Measurements from ENCODE around the gene ROR2. TPM values are rescaled to one million over a fixed set of nuclear protein-coding genes. Genes with fewer than 3 reads are reported as not detected.
"Not testable (repeated sequence)": the region's sequence is repeated elsewhere in the genome, so short reads cannot be mapped to it uniquely, and the experiment has no call there.

ROR2 gene
- total and polyA plus RNA-seq, 5 donors from 2014 or later = 0.12 TPM; not detected in 4

DNA sequence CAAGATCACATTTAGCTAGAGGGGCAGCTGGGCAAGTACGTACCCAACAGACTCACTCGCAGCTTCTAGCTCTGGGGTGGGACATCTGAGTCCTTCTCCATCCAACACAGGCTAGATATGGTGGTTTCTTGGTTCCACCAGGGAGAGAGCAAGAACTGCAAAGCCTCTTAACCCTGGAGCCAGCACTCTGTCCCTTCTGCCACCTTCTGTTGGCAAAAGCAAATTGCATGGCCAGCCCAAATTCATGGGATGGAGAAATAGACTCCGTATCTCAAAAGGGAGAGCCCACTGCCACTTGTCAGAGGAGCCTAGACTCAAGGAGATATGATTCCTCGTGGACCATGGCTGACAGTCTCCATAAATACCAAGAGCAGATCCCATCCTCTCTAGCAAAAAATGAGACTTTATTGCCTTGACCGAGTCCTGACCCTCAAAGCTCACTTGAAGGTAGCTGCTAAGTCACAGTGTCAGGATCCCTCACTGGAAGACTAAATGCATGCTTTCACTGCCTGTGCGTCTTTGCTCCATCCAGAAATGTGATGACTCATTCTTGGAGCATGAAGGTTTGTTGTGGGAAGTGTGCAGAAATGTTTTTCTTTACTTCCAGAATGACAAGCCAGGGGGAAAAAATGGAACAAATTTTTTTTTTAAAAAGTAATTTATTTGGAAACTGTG lies 28.8 kb upstream of the ROR2 start:
- Mint-ChIP-seq H3K4me3 (no peak overlapping the region), H3K27me3 (peaks cover 12% of the 10 kb centered on the region), H3K36me3 (no peaks in the 10 kb centered on the region), H3K4me1 (no peaks in the 10 kb centered on the region), H3K27ac (no peak overlapping the region), H3K9me3 (peaks cover 0 to 5% (median 3%) of the 10 kb centered on the region in 7 donors)
- ATAC-seq (ENCODE audit: low read depth in 2 of 2) = no peak
- Histone ChIP-seq H3K4me3 (ENCODE audit: low read depth, low read length) (no peak overlapping the region), H3K4me1 (ENCODE audit: control insufficient read depth, insufficient read depth, low read length, poor library complexity, severe bottlenecking) (no peaks in the 10 kb centered on the region), H3K27me3 (ENCODE audit: control insufficient read depth, insufficient read depth, low read length) (no peaks in the 10 kb centered on the region), H3K36me3 (ENCODE audit: control insufficient read depth, insufficient read depth, low read length) (no peaks in the 10 kb centered on the region), H3K9me3 (ENCODE audit: control insufficient read depth in 2 of 2, low read length in 2 of 2) (no peaks in the 10 kb centered on the region), H3K27ac (ENCODE audit: insufficient read depth, low read length, poor library complexity, severe bottlenecking) (no peak overlapping the region)
- DNase-seq = peak in 1 of 3 donors; percentile 3

DNA sequence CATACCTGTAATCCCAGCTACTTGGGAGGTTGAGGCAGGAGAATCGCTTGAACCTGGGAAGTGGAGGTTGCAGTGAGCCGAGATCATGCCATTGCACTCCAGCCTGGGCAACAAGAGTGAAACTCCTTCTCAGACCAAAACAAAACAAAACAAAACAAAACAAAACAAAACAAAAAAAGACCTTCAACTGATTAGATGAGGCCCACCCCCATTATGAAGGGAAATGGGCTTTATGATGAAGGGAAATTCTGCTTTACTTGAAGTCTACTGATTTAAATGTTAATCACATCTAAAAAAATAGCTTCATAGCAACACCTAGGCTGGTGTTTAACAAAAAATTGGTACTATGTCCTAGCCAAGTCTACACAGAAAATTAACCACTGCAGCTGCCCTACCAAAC lies 25.2 kb upstream of the ROR2 start:
- H3K4me1 Mint-ChIP-seq; H3K9me3 Mint-ChIP-seq; H3K36me3 Mint-ChIP-seq; DNase-seq; H3K36me3 ChIP-seq (ENCODE audit: control insufficient read depth, insufficient read depth, low read length); H3K27ac ChIP-seq (ENCODE audit: insufficient read depth, low read length, poor library complexity, severe bottlenecking); H3K9me3 ChIP-seq (ENCODE audit: control insufficient read depth in 2 of 2, low read length in 2 of 2); H3K4me3 Mint-ChIP-seq; H3K27ac Mint-ChIP-seq; H3K4me1 ChIP-seq (ENCODE audit: control insufficient read depth, insufficient read depth, low read length, poor library complexity, severe bottlenecking); H3K27me3 ChIP-seq (ENCODE audit: control insufficient read depth, insufficient read depth, low read length); H3K27me3 Mint-ChIP-seq; ATAC-seq (ENCODE audit: low read depth in 2 of 2); H3K4me3 ChIP-seq (ENCODE audit: low read depth, low read length): not testable (repeated sequence)

DNA sequence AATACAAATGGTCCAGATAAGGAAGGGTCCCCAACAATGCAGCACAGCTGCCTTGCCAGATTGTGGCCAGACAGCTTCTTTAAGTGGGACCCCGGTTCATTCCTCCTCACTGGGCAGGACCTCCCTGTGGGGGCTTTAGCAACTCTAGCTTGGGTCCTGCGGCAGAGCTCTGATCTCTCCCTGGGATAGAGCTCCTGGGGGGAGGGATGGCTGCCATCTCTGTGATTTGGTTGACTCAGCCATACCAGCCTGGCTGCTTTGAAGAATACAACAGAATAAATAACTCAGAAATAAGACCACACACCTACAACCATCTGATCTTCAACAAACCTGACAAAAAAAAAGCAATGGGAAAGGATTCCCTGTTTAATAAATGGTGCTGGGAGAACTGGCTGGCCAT lies 22.7 kb upstream of the ROR2 start:
- H3K27me3 ChIP-seq (ENCODE audit: control insufficient read depth, insufficient read depth, low read length) = peaks cover 2% of the 10 kb centered on the region
- H3K4me3 ChIP-seq (ENCODE audit: low read depth, low read length) = no peak overlapping the region
- peaks cover 0 to 2% (median 0%) of the 10 kb centered on the region in 7 donors for H3K9me3 Mint-ChIP-seq
- H3K4me1 ChIP-seq (ENCODE audit: control insufficient read depth, insufficient read depth, low read length, poor library complexity, severe bottlenecking) = no peaks in the 10 kb centered on the region
- peaks cover 14% of the 10 kb centered on the region for H3K27me3 Mint-ChIP-seq
- H3K27ac Mint-ChIP-seq = no peak overlapping the region
- ATAC-seq (ENCODE audit: low read depth in 2 of 2) = no peak
- H3K4me1 Mint-ChIP-seq = no peaks in the 10 kb centered on the region
- no peak overlapping the region for H3K27ac ChIP-seq (ENCODE audit: insufficient read depth, low read length, poor library complexity, severe bottlenecking)
- no peak for DNase-seq
- H3K9me3 ChIP-seq (ENCODE audit: control insufficient read depth in 2 of 2, low read length in 2 of 2) = no peaks in the 10 kb centered on the region
- H3K4me3 Mint-ChIP-seq = no peak overlapping the region
- no peaks in the 10 kb centered on the region for H3K36me3 ChIP-seq (ENCODE audit: control insufficient read depth, insufficient read depth, low read length)
- no peaks in the 10 kb centered on the region for H3K36me3 Mint-ChIP-seq

DNA sequence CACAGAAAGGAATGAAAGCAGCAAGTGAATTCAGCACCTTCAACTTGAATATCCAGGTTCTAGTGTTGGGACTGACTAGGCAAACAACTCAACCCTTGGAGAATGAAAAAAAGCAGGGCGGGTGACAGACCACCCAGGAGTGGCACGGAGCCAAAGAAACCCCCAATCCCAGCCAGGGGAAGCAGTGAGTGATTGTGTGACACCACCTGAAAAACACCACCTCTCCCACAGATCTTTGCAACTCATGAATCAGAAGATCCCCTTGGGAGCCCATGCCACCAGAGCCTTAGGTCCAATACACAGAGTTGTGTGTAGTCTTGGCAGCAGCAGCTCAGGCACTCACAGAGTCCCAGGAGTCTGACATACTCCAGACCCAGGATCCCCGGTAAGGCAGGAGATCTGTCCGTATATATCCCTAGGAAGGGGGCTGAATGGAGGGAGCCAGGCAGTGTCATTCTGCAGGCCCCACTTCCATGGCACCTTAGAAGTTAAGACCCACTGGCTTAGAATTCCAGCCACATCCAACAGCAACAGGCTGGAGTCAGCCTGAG lies 22.1 kb upstream of the ROR2 start:
- Histone ChIP-seq H3K4me3 (ENCODE audit: low read depth, low read length) (no peak overlapping the region), H3K27ac (ENCODE audit: insufficient read depth, low read length, poor library complexity, severe bottlenecking) (no peak overlapping the region), H3K27me3 (ENCODE audit: control insufficient read depth, insufficient read depth, low read length) (peaks cover 6% of the 10 kb centered on the region), H3K36me3 (ENCODE audit: control insufficient read depth, insufficient read depth, low read length) (no peaks in the 10 kb centered on the region), H3K9me3 (ENCODE audit: control insufficient read depth in 2 of 2, low read length in 2 of 2) (no peaks in the 10 kb centered on the region), H3K4me1 (ENCODE audit: control insufficient read depth, insufficient read depth, low read length, poor library complexity, severe bottlenecking) (no peaks in the 10 kb centered on the region)
- Mint-ChIP-seq H3K4me1 (no peaks in the 10 kb centered on the region), H3K9me3 (peaks cover 0 to 2% (median 0%) of the 10 kb centered on the region in 7 donors), H3K36me3 (no peaks in the 10 kb centered on the region), H3K27me3 (peaks cover 16% of the 10 kb centered on the region), H3K27ac (no peak overlapping the region), H3K4me3 (no peak overlapping the region)
- DNase-seq = no peak
- ATAC-seq (ENCODE audit: low read depth in 2 of 2) = no peak

DNA sequence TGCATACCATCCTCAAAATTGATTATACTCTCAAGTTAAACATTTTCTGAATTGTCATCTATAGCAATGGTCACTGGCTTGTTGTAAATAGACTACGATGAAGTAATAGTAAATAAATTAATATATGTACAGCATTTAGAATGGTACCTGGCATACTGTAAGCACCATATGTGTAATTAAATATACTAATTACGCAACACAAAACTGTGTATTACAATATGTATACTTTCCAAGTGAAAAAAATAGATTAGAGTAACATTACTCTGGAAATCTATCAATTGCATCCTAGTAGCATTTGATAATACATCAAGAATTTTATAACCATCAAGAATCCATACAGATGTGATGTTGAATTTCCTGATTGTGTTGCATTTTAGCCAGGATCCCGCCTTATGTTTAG lies 17.2 kb upstream of the ROR2 start:
- no peaks in the 10 kb centered on the region for H3K4me1 ChIP-seq (ENCODE audit: control insufficient read depth, insufficient read depth, low read length, poor library complexity, severe bottlenecking)
- peaks cover 9% of the 10 kb centered on the region for H3K27me3 ChIP-seq (ENCODE audit: control insufficient read depth, insufficient read depth, low read length)
- no peak overlapping the region for H3K4me3 ChIP-seq (ENCODE audit: low read depth, low read length)
- peaks cover 11% of the 10 kb centered on the region for H3K27me3 Mint-ChIP-seq
- H3K4me3 Mint-ChIP-seq = no peak overlapping the region
- H3K36me3 ChIP-seq (ENCODE audit: control insufficient read depth, insufficient read depth, low read length) = no peaks in the 10 kb centered on the region
- H3K27ac Mint-ChIP-seq = no peak overlapping the region
- H3K9me3 ChIP-seq (ENCODE audit: control insufficient read depth in 2 of 2, low read length in 2 of 2) = no peaks in the 10 kb centered on the region
- DNase-seq = no peak
- no peak overlapping the region for H3K27ac ChIP-seq (ENCODE audit: insufficient read depth, low read length, poor library complexity, severe bottlenecking)
- ATAC-seq (ENCODE audit: low read depth in 2 of 2) = no peak
- no peaks in the 10 kb centered on the region for H3K36me3 Mint-ChIP-seq
- peaks cover 0 to 4% (median 0%) of the 10 kb centered on the region in 7 donors for H3K9me3 Mint-ChIP-seq
- no peaks in the 10 kb centered on the region for H3K4me1 Mint-ChIP-seq

DNA sequence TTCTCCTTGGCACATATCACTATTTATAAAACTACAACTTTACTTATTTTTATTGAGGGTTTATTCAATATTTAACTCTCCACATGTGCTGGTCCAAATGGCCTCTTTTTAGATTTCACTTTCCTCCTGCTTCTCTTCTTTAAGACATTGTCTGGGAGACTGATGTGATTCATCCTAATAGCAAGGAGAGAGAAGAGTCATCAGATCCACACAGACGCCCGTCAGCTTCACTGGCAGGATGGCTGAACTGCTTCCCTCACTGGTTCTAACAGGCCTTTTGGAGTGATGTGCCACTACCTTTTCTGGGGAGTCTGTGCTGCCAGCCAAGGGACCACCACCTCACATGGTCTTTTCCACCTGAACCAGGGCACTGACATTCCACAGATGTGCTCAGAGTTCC lies 16.5 kb upstream of the ROR2 start:
- H3K36me3 Mint-ChIP-seq = no peaks in the 10 kb centered on the region
- peaks cover 11% of the 10 kb centered on the region for H3K27me3 Mint-ChIP-seq
- H3K9me3 Mint-ChIP-seq = peaks cover 0 to 4% (median 3%) of the 10 kb centered on the region in 7 donors
- H3K4me1 Mint-ChIP-seq = no peaks in the 10 kb centered on the region
- Histone ChIP-seq H3K4me3 (ENCODE audit: low read depth, low read length) (no peak overlapping the region), H3K9me3 (ENCODE audit: control insufficient read depth in 2 of 2, low read length in 2 of 2) (no peaks in the 10 kb centered on the region), H3K36me3 (ENCODE audit: control insufficient read depth, insufficient read depth, low read length) (no peaks in the 10 kb centered on the region), H3K27me3 (ENCODE audit: control insufficient read depth, insufficient read depth, low read length) (peaks cover 11% of the 10 kb centered on the region), H3K4me1 (ENCODE audit: control insufficient read depth, insufficient read depth, low read length, poor library complexity, severe bottlenecking) (no peaks in the 10 kb centered on the region), H3K27ac (ENCODE audit: insufficient read depth, low read length, poor library complexity, severe bottlenecking) (no peak overlapping the region)
- ATAC-seq (ENCODE audit: low read depth in 2 of 2) (no peak), DNase-seq (no peak)
- H3K27ac Mint-ChIP-seq = no peak overlapping the region
- H3K4me3 Mint-ChIP-seq = no peak overlapping the region

DNA sequence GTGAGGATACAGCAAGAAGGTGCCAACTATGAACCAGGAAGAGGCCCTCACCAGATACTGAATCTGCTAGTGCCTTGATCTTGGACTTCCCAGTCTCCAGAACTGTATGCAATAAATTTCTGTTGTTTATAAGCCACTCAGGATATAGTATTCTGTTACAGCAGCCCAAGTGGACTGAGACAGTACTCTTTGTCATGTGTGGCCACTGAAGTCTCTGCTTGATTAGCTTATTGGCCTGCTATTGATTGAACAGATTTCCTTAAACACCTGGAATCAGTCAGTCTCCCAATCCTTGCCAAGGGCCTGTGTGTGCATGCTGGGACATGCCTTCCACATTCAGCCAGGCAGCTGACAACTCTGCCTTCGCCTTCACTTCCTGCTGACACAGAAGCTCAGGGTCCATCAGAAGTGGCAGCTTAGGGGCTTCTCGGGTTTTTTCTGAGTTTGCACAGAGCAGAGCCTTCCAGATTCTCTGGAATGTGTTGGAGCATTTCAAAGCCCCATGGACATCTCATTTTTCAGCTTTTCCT lies 13.7 kb upstream of the ROR2 start:
- ATAC-seq (ENCODE audit: low read depth in 2 of 2) (no peak), DNase-seq (no peak)
- no peaks in the 10 kb centered on the region for H3K36me3 Mint-ChIP-seq
- H3K9me3 Mint-ChIP-seq = peaks cover 0 to 7% (median 3%) of the 10 kb centered on the region in 7 donors
- no peaks in the 10 kb centered on the region for H3K4me1 Mint-ChIP-seq
- no peaks in the 10 kb centered on the region for H3K4me1 ChIP-seq (ENCODE audit: control insufficient read depth, insufficient read depth, low read length, poor library complexity, severe bottlenecking)
- no peak overlapping the region for H3K4me3 Mint-ChIP-seq
- H3K4me3 ChIP-seq (ENCODE audit: low read depth, low read length) = no peak overlapping the region
- H3K9me3 ChIP-seq (ENCODE audit: control insufficient read depth in 2 of 2, low read length in 2 of 2) = peaks cover 0 to 2% of the 10 kb centered on the region in 2 experiments
- no peak overlapping the region for H3K27ac Mint-ChIP-seq
- peaks cover 11% of the 10 kb centered on the region for H3K27me3 ChIP-seq (ENCODE audit: control insufficient read depth, insufficient read depth, low read length)
- H3K36me3 ChIP-seq (ENCODE audit: control insufficient read depth, insufficient read depth, low read length) = no peaks in the 10 kb centered on the region
- no peak overlapping the region for H3K27ac ChIP-seq (ENCODE audit: insufficient read depth, low read length, poor library complexity, severe bottlenecking)
- peaks cover 10% of the 10 kb centered on the region for H3K27me3 Mint-ChIP-seq

DNA sequence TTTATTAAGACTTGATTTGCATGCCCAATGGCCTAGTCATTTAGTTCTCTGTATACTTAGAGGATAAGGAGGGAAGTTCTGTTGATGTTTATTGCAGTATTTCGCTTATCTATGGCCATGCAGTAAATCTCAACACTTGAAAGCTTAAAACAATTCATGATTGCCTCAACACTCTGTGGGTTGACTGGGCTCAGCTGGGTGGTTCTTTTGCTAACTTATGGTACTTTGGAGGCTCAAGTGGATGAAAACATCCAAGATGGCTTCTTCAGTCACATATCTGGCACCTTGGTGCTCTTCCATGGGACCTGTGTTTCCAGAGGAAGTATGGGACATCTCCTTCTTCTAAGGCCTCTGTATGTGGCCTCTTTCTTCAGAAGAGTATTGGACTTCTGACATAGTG lies 10.3 kb upstream of the ROR2 start:
- no peak overlapping the region for H3K27ac Mint-ChIP-seq
- H3K9me3 ChIP-seq (ENCODE audit: control insufficient read depth in 2 of 2, low read length in 2 of 2) = peaks cover 0 to 2% of the 10 kb centered on the region in 2 experiments
- H3K4me1 Mint-ChIP-seq = no peaks in the 10 kb centered on the region
- H3K36me3 ChIP-seq (ENCODE audit: control insufficient read depth, insufficient read depth, low read length) = no peaks in the 10 kb centered on the region
- peaks cover 0 to 7% (median 4%) of the 10 kb centered on the region in 7 donors for H3K9me3 Mint-ChIP-seq
- no peaks in the 10 kb centered on the region for H3K4me1 ChIP-seq (ENCODE audit: control insufficient read depth, insufficient read depth, low read length, poor library complexity, severe bottlenecking)
- H3K27me3 ChIP-seq (ENCODE audit: control insufficient read depth, insufficient read depth, low read length) = peaks cover 2% of the 10 kb centered on the region
- no peak overlapping the region for H3K4me3 ChIP-seq (ENCODE audit: low read depth, low read length)
- DNase-seq (no peak), ATAC-seq (ENCODE audit: low read depth in 2 of 2) (no peak)
- no peak overlapping the region for H3K27ac ChIP-seq (ENCODE audit: insufficient read depth, low read length, poor library complexity, severe bottlenecking)
- H3K36me3 Mint-ChIP-seq = no peaks in the 10 kb centered on the region
- no peaks in the 10 kb centered on the region for H3K27me3 Mint-ChIP-seq
- H3K4me3 Mint-ChIP-seq = no peak overlapping the region

Measured in CD4-positive, CD25-positive, alpha-beta regulatory T cell (primary cell).